Medulla oblongata (tissue), 1 donor: ENCODE data around the gene TOMT.
"Not testable (repeated sequence)": the region's sequence is repeated elsewhere in the genome, so short reads cannot be mapped to it uniquely, and the experiment has no call there.

Source experiments
- DNase-seq: peaks from one replicate; pipeline ENCODE4 v3.0.0-alpha.2; 2015; ENCODE audit errors: extremely low spot score

Gene TOMT

DNA sequence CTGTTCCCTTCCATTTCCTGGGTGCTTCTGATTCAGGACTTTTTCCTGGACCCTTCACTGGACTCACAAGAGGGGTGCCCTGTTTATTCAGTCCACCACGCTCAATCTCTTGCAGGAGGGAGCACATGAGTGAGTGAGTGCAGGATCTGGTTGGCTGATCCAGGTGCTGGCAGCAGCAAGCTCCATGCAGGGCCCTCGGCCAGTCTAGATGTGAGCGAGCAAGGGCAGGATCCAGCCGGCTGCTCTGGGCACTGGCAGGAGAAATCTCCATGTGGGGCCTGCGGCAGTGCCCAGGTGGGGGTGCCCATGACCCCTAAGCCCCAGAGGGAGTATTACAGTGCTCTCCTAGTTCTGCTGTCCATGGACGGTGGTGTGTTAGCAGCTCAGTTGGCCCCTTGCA lies 18.3 kb downstream of the TOMT start:
- DNase-seq: no peak

DNA sequence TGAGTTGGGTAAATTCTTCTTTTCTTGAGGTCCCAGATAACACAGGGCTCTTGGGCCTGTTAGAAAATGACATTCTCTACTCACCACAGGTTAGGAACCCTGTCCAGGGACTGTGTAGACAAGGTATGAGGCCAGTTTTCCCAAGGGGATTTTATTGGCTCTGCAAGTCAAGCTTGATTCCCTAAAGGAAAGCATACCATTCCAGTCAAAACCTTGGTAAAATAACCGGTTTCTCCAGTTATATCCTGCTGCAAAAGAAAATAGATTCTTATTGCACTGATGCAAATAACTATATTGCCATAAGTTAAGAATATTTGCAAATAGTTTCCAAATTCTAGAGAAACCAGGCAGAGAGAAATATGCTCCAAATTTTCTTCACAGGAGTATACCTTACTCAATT lies 20.2 kb downstream of the TOMT start:
- DNase-seq: no peak

DNA sequence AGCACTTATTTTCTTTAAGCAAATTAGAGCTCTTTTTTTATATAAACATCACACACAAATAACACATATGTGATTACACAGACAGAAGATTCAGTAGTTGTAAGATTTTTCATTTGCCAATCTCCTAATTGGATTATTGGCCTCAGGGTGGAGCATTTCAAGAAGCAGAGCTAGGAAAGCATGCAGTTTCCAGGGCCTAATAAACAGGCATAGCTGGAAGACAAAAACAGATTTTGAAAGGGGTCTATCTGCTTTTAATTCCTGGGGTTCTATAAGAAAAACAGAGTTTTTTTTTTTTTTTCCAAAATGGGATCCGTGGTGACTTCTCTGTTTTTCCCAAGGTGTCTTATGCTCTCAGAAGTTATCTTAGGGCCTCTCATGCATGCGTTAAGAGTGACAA lies 22.2 kb downstream of the TOMT start:
- DNase-seq: no peak

DNA sequence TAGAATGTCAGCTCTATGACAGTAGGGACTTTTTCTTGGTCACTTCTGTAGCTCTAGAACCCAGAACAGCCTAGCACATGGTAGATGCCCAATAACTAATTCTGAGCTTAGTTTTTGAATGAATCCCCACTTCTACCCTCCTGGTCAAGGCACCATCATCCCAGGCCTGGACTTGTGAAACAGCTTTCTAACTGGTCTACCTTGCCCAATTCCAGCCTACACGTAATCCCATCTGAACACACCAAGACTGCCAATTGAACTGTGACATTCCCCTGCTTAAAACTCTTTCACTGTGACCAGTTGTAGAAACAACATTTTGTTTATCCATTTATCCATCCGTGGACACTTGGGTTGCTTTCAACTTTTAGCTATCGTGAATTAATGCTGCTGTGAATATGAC lies 23.7 kb downstream of the TOMT start:
- no peak for DNase-seq

DNA sequence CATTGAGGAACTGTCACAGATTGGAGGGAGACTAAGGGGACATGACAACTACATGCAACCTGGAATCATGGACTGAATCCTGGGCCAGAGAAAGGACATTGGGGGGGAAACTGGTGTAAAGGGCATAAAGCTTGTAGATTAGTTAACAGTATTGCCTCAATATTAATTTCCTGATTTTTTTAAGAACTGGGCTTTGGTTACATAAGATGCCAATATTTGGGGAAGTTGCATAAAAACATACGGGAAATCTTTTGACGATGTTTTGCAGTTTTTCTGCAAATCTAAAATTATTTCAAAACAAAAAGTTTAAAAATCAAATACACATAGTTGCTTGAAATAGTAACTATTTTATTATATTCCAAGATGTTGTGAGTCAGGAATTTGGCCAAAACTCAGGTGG lies 26.9 kb downstream of the TOMT start:
- no peak for DNase-seq

DNA sequence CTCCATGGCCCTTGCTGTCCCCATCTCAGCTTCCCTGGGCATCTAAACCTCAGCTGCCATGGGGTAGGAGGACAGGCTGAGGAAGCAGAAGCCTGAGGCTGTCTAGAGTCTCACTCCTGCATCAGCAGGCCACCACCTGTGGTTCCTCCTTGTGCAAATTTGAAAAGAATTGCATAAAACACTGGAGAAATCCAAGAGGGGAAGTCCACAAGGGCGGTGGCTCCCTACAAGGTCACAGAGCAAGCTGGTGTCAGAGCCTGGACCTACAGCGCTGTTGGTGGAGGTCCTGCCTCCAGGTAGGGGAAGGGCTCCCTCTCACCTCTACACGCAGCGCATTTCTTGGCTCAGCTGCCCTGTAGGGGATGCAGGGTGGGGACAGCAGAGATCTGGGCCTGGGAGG lies 29.7 kb downstream of the TOMT start, which contains the start of gene FOLR3:
FOLR3 (plus strand) TSS at position 253 of the 400 bp plus-strand sequence. CDS start 228 bp downstream, outside the sequence.
- not testable (repeated sequence) for DNase-seq

GRCh38 chr11:72135891-72136683 lies 30.4 kb downstream of the TOMT start:
- DNase-seq: no peak

- no peak for DNase-seq
Measured at GRCh38 chr11:72136684-72137262, 31.0 kb downstream of the TOMT start.

- DNase-seq: no peak
Measured at GRCh38 chr11:72138821-72139390, 33.2 kb downstream of the TOMT start.

DNA sequence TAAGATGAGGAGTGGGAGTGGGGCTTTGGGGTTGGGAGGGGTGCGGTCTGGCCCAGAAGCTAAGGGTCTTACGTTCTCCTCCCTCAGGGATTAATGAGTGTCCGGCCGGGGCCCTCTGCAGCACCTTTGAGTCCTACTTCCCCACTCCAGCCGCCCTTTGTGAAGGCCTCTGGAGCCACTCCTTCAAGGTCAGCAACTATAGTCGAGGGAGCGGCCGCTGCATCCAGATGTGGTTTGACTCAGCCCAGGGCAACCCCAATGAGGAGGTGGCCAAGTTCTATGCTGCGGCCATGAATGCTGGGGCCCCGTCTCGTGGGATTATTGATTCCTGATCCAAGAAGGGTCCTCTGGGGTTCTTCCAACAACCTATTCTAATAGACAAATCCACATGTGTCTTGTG lies 33.8 kb downstream of the TOMT start:
- DNase-seq: no peak

GRCh38 chr11:72140661-72141060 lies 34.9 kb downstream of the TOMT start:
- DNase-seq: no peak

DNA sequence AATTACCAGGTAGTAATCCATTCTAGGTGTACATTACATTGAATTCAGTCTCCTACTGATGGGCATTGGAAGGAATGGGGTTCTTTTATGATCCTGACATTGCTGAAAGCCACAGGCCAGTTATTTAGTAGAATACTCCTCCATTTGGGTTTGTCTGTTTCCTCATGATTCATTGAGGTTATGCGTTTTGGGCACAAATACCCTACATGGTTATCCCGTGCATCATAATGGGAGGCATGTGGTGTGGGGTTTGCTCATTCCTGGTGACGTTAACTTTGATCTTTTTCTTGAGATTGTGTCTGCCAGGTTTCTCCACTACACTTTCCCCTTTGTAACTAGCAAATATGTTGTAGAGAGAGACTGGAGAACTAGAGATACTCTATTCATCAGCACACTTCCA lies 35.3 kb downstream of the TOMT start:
- DNase-seq: no peak

- DNase-seq: not testable (repeated sequence)
Measured at GRCh38 chr11:72142086-72142485, 36.4 kb downstream of the TOMT start.

DNA sequence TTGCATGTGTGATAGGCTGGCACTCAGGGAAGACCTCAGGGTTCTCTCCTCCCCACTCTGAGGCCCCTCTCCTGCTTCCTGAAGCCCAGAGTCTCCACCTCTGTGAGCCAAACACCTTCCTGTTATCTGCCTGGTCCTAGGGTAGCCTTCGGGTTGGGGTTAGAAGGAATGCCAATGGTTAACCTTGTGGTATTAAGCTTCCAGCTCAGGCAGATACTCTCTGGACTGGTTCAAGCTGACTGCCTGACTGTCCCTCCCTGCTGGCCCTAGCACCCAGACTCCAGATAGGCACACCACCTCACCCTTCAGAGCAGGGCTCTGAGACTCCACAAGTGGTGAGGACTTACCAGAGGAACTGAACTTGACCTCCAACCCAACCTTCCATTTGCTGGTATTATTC lies 36.8 kb downstream of the TOMT start:
- DNase-seq: not testable (repeated sequence)

GRCh38 chr11:72144807-72145565 lies 39.3 kb downstream of the TOMT start:
- no peak for DNase-seq

GRCh38 chr11:72146625-72147024 lies 40.9 kb downstream of the TOMT start:
- no peak for DNase-seq

GRCh38 chr11:72150882-72151281 lies 45.2 kb downstream of the TOMT start:
- DNase-seq: no peak

- DNase-seq: not testable (repeated sequence)
Measured at GRCh38 chr11:72153874-72154273, 48.1 kb downstream of the TOMT start.

DNA sequence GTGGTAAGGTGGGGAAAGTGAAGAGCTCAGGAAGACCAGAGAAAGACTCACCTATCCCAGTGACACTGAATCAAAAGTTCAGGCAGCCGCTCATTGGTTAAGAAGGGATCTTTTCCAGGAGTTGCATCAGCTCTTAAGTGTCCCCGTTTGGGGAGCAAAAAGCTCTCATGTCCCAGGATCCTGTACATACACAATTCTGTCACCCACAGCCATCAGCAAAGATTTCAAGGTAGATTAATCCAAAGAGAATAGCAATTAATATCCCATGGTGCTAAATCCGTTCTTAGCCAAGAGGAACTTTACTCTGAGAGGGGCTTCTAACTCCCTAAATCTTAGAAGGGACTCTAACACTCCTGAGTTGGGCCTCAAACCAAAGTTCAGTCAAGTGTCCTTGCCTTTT lies 49.1 kb downstream of the TOMT start:
- DNase-seq: no peak

DNA sequence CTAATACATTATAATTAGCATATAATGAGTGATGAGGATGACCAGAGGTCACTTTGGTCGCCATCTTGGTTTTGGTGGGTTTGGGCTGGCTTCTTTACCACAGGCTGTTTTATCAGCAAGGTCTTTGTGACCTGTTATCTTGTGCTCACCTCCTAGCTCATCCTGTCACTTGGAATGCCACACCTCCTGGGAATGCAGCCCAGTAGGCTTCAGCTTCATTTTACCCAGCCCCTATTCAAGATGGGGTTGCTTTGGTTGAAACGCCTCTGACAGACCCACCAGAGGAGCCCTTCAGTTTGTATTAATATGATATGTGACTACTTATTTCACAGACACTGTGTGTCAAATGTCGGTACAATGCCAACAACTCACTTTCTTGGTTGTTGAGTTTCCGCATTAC lies 50.0 kb downstream of the TOMT start:
- DNase-seq: no peak

- no peak for DNase-seq
Measured at GRCh38 chr11:72157131-72157530, 51.4 kb downstream of the TOMT start.
